Measurements from ENCODE around the gene MDP1. TPM values are rescaled to one million over a fixed set of nuclear protein-coding genes. Genes with fewer than 3 reads are reported as not detected.
A peak's percentile ranks its signal among the peaks of the same experiment; 100 is the strongest.

The MDP1 gene
- total and polyA plus RNA-seq, 2 of the 8 experiments (the other 6 are each of a cell fraction or from before 2014, with no cell fraction given) = 17.7 to 32.2 TPM

- Histone ChIP-seq H3K79me2 (ENCODE audit: control insufficient read depth in 1 of 2, insufficient read depth in 2 of 2, low read length in 2 of 2) (peaks cover 0 to 3% of the 10 kb centered on the region in 2 experiments; a peak in 2 of 4 replicates), H3K4ac (replicated peaks; ENCODE audit: insufficient read length, low read depth, low read length) (no peak overlapping the region), H2BK15ac (ENCODE audit: low read length) (no peak overlapping the region), H4K8ac (ENCODE audit: extremely low read depth, insufficient read depth, low read length) (no peak overlapping the region; the same call in 1 of the 2 replicates), H3K18ac (ENCODE audit: extremely low read depth, low read length) (no peak overlapping the region), H3K23ac (ENCODE audit: insufficient read length) (no peak overlapping the region), H2BK5ac (ENCODE audit: low read depth, low read length) (peak overlapping the region; percentile 91; the same call in 1 of the 2 replicates), H3K9me3 (ENCODE audit: insufficient read depth in 2 of 2, low read depth in 1 of 2, low read length in 1 of 2) (peaks cover 2% of the 10 kb centered on the region in 2 experiments; a peak in 2 of 4 replicates), H3K79me1 (ENCODE audit: low read depth, low read length) (peaks cover 3% of the 10 kb centered on the region; the same call in 1 of the 2 replicates), H3K23me2 (ENCODE audit: low read depth, low read length) (peaks cover 5% of the 10 kb centered on the region; the same call in 1 of the 2 replicates), H2AK5ac (ENCODE audit: low read depth, low read length) (no peak overlapping the region), H3K4me1 (replicated peaks in 1 of 4; ENCODE audit: control insufficient read depth in 3 of 4, insufficient read depth in 4 of 4, low read length in 3 of 4) (peaks cover 0 to 9% (median 3%) of the 10 kb centered on the region in 4 experiments; a peak in 3 of 7 replicates), H3K4me2 (ENCODE audit: insufficient read depth in 1 of 2, low read depth in 2 of 2, low read length in 2 of 2) (peak overlapping the region; percentile 79 to 94), H3K14ac (ENCODE audit: insufficient read length) (no peak overlapping the region), H3K4me3 (ENCODE audit: extremely low read depth in 1 of 4, insufficient read depth in 2 of 4, low read depth in 3 of 4, low read length in 4 of 4) (peak overlapping the region; percentile 65 to 88 (median 84)), H4K5ac (ENCODE audit: insufficient read length, low read depth, low read length) (peak overlapping the region; percentile 73), H3K9ac (replicated peaks in 1 of 4; ENCODE audit: extremely low read depth in 1 of 4, low read depth in 3 of 4, low read length in 3 of 4) (peak overlapping the region in 3 of 4 experiments; percentile 78 to 97 (median 96); a peak in 6 of 7 replicates), H3K36me3 (ENCODE audit: control insufficient read depth in 2 of 4, insufficient read depth in 4 of 4, low read length in 3 of 4) (peaks cover 4 to 10% (median 7%) of the 10 kb centered on the region in 4 experiments; a peak in 5 of 8 replicates), H3K27me3 (replicated peaks in 1 of 4; ENCODE audit: control insufficient read depth in 3 of 4, extremely low read depth in 1 of 4, insufficient read depth in 3 of 4, low read length in 3 of 4) (no peaks in the 10 kb centered on the region), H3K56ac (replicated peaks; ENCODE audit: insufficient read length, low read depth, low read length) (peak overlapping the region; percentile 71), H4K20me1 (replicated peaks in 1 of 2; ENCODE audit: control insufficient read depth in 1 of 2, insufficient read depth in 2 of 2, low read length in 2 of 2) (no peaks in the 10 kb centered on the region), H4K91ac (replicated peaks; ENCODE audit: insufficient read length, low read length) (peak overlapping the region; percentile 49), H2BK20ac (ENCODE audit: low read length) (no peak overlapping the region), H2BK12ac (ENCODE audit: low read depth, low read length) (no peak overlapping the region), H2BK120ac (replicated peaks; ENCODE audit: low read depth, low read length) (no peak overlapping the region), H2AFZ (ENCODE audit: low read length) (no peak overlapping the region), H3K27ac (ENCODE audit: low read depth, low read length) (peak overlapping the region; percentile 95)
- POLR2A ChIA-PET (ENCODE audit: partially characterized antibody) = interaction anchor here (0.6 to 4.7 kb wide), 22 partner anchors 8 to 629 kb away, joined by 3 to 119 read pairs (median 4); partner anchors contain the start of genes AP1G2, CHMP4A, GMPR2 and IPO4
- DNase-seq (ENCODE audit: low read depth in 1 of 2, low spot score in 2 of 2) = no peak
- TF ChIP-seq POLR2A (IDR thresholded peaks at IDR 0.05; ENCODE audit: control extremely low read depth in 1 of 2, low read depth in 2 of 2, low read length in 2 of 2) = peak in 1 of 2 experiments; percentile 53; a peak in 1 of 3 replicates
- TF ChIP-seq CBX8 (IDR thresholded peaks at IDR 0.05; ENCODE audit: borderline replicate concordance, low read depth, low read length) = no peak
- no peak for TF ChIP-seq E2F6 (IDR thresholded peaks at IDR 0.05)
- no peak for FAIRE-seq
- WGBS, 2 experiments (ENCODE audit: extremely low coverage in 1 of 2, insufficient coverage in 1 of 2, insufficient read length in 1 of 2, insufficient replicate concordance in 2 of 2, low coverage in 1 of 2, low lambda C conversion rate in 2 of 2, missing lambda C conversion rate in 1 of 2) = 42% methylated on average over 32 of the region's 33 CpGs; no CpG with 5 or more reads in 1 of the 2 experiments
- CTCF ChIA-PET (ENCODE audit: partially characterized antibody) = interaction anchor here (0.9 to 2.1 kb wide), 3 partner anchors 19 to 106 kb away, joined by 5 to 7 read pairs (median 7); partner anchors contain the start of genes MDP1 and TINF2
These were observed 19.5 kb downstream of the MDP1 start for GRCh38 chr14:24196071-24197055.

All from H1 (cell line).